H1 (cell line): ENCODE measurements around the gene BORCS8. TPM values are rescaled to one million over a fixed set of nuclear protein-coding genes. Genes with fewer than 3 reads are reported as not detected.

Source experiments
- CTCF ChIA-PET: fragments of 300-600 bp; sonication (Branson Sonifier 250); formaldehyde crosslinking; loops from one replicate; lab custom pipeline; 2021; ENCODE audit not compliant: partially characterized antibody; lab: Charles Lee
- POLR2A ChIA-PET: fragments of 300-600 bp; sonication (Branson Sonifier 250); formaldehyde crosslinking; loops from one replicate; lab custom pipeline; 2021; ENCODE audit warnings: inconsistent platforms; ENCODE audit not compliant: partially characterized antibody; lab: Charles Lee
- DNase-seq, 2 experiments: peaks; one replicate each; pipeline versions ENCODE4 v3.0.0 to v3.0.0-alpha.2; 2010 to 2022; ENCODE audit warnings: low spot score in 2 of 2, low read depth in 1 of 2, mixed read lengths in 1 of 2
- FAIRE-seq: peaks from 2 replicates; lab custom pipeline; 2011; peaks lifted over from hg19 to GRCh38; lab: Jason Lieb, UNC
- H2AFZ ChIP-seq: 2 replicates; pipeline ENCODE4 v1.8.1; 2012; ENCODE audit warnings: low read length, inconsistent platforms
- H2AK5ac ChIP-seq: 2 replicates; pipeline ENCODE4 v1.6.1; 2013; ENCODE audit warnings: low read depth, low read length
- H2BK120ac ChIP-seq: replicated peaks from 2 replicates; pipeline ENCODE3; 2013; ENCODE audit warnings: low read depth, low read length, inconsistent platforms
- H2BK12ac ChIP-seq: 2 replicates; pipeline ENCODE4 v1.6.1; 2013; ENCODE audit warnings: low read depth, low read length
- H2BK15ac ChIP-seq: 2 replicates; pipeline ENCODE4 v1.6.1; 2013; ENCODE audit warnings: low read length
- H2BK20ac ChIP-seq: 2 replicates; pipeline ENCODE4 v1.6.1; 2013; ENCODE audit warnings: low read length
- H2BK5ac ChIP-seq: 2 replicates; pipeline ENCODE4 v1.6.1; 2013; ENCODE audit warnings: low read depth, low read length
- H3K14ac ChIP-seq: 2 replicates; pipeline ENCODE4 v1.6.1; 2013; ENCODE audit warnings: inconsistent platforms; ENCODE audit not compliant: insufficient read length
- H3K18ac ChIP-seq: 2 replicates; pipeline ENCODE4 v1.6.1; 2013; ENCODE audit warnings: low read length; ENCODE audit errors: extremely low read depth
- H3K23ac ChIP-seq: 2 replicates; pipeline ENCODE4 v1.6.1; 2013; ENCODE audit warnings: inconsistent platforms; ENCODE audit not compliant: insufficient read length
- H3K23me2 ChIP-seq: 2 replicates; pipeline ENCODE4 v1.6.1; 2013; ENCODE audit warnings: low read depth, low read length
- H3K27ac ChIP-seq: 2 replicates; pipeline ENCODE4 v1.6.1; 2011; ENCODE audit warnings: low read depth, low read length, inconsistent platforms
- H3K27me3 ChIP-seq, 4 experiments: replicated peaks in 1 of 4; 1 replicate in 1 of 4; 2 replicates in 3 of 4; pipeline versions ENCODE4 v1.6.1 to v1.8.1; 2011 to 2013; ENCODE audit warnings: low read length in 3 of 4, mild to moderate bottlenecking in 3 of 4, inconsistent platforms in 2 of 4, mixed read lengths in 2 of 4, moderate library complexity in 1 of 4; ENCODE audit not compliant: control insufficient read depth in 3 of 4, insufficient read depth in 3 of 4; ENCODE audit errors: extremely low read depth in 1 of 4
- H3K36me3 ChIP-seq, 4 experiments: 2 replicates each; pipeline versions ENCODE4 v1.6.1 to v1.8.1; 2011 to 2013; ENCODE audit warnings: mild to moderate bottlenecking in 4 of 4, low read length in 3 of 4, moderate library complexity in 2 of 4, control low read depth in 1 of 4, inconsistent platforms in 1 of 4; ENCODE audit not compliant: insufficient read depth in 4 of 4, control insufficient read depth in 2 of 4
- H3K4ac ChIP-seq: replicated peaks from 2 replicates; pipeline ENCODE3; 2013; ENCODE audit warnings: low read length, low read depth, mixed read lengths, inconsistent platforms; ENCODE audit not compliant: insufficient read length
- H3K4me1 ChIP-seq, 4 experiments: replicated peaks in 1 of 4; 1 replicate in 1 of 4; 2 replicates in 3 of 4; pipeline versions ENCODE4 v1.6.1 to v1.8.1; 2011 to 2013; ENCODE audit warnings: low read length in 3 of 4, inconsistent platforms in 2 of 4, mixed read lengths in 1 of 4; ENCODE audit not compliant: insufficient read depth in 4 of 4, control insufficient read depth in 3 of 4
- H3K4me2 ChIP-seq, 2 experiments: 2 replicates each; pipeline versions ENCODE4 v1.6.1 to v1.8.1; 2011 to 2013; ENCODE audit warnings: low read depth in 2 of 2, low read length in 2 of 2, control low read depth in 1 of 2, inconsistent platforms in 1 of 2, mild to moderate bottlenecking in 1 of 2; ENCODE audit not compliant: insufficient read depth in 1 of 2
- H3K4me3 ChIP-seq, 4 experiments: fragments of 200-600, 300-600 bp in 1 of 4; sonication (generic), shearing (Covaris generic), sonication (Bioruptor Twin) in 1 of 4; 2 replicates each; pipeline versions ENCODE4 v1.5.1 to v1.8.1; 2011 to 2016; ENCODE audit warnings: low read length in 4 of 4, low read depth in 3 of 4, control low read depth in 2 of 4, inconsistent platforms in 2 of 4, mild to moderate bottlenecking in 2 of 4, mixed read lengths in 1 of 4, moderate library complexity in 1 of 4; ENCODE audit not compliant: insufficient read depth in 2 of 4; ENCODE audit errors: extremely low read depth in 1 of 4
- H3K56ac ChIP-seq: replicated peaks from 2 replicates; pipeline ENCODE3; 2013; ENCODE audit warnings: low read depth, mild to moderate bottlenecking, mixed read lengths, low read length, inconsistent platforms; ENCODE audit not compliant: insufficient read length
- H3K79me1 ChIP-seq: 2 replicates; pipeline ENCODE4 v1.6.1; 2013; ENCODE audit warnings: low read depth, low read length, control low read depth
- H3K79me2 ChIP-seq, 2 experiments: 2 replicates each; pipeline versions ENCODE4 v1.6.1 to v1.8.1; 2012 to 2013; ENCODE audit warnings: low read length in 2 of 2, mild to moderate bottlenecking in 2 of 2, inconsistent platforms in 1 of 2; ENCODE audit not compliant: insufficient read depth in 2 of 2, control insufficient read depth in 1 of 2
- H3K9ac ChIP-seq, 4 experiments: replicated peaks in 1 of 4; 1 replicate in 1 of 4; 2 replicates in 3 of 4; pipeline versions ENCODE4 v1.6.1 to v1.8.1; 2011 to 2013; ENCODE audit warnings: low read depth in 3 of 4, low read length in 3 of 4, control low read depth in 2 of 4, mild to moderate bottlenecking in 2 of 4, moderate library complexity in 2 of 4, inconsistent platforms in 1 of 4; ENCODE audit errors: extremely low read depth in 1 of 4
- H3K9me3 ChIP-seq, 2 experiments: 2 replicates each; pipeline versions ENCODE4 v1.6.1 to v1.8.1; 2012 to 2013; ENCODE audit warnings: mild to moderate bottlenecking in 2 of 2, moderate library complexity in 2 of 2, control low read depth in 1 of 2, inconsistent platforms in 1 of 2, low read depth in 1 of 2, low read length in 1 of 2, mixed read lengths in 1 of 2; ENCODE audit not compliant: insufficient read depth in 2 of 2
- H4K20me1 ChIP-seq, 2 experiments: replicated peaks in 1 of 2; 2 replicates each; pipeline versions ENCODE3 to v1.8.1; 2011 to 2013; ENCODE audit warnings: inconsistent platforms in 2 of 2, low read length in 2 of 2, mild to moderate bottlenecking in 1 of 2; ENCODE audit not compliant: insufficient read depth in 2 of 2, control insufficient read depth in 1 of 2
- H4K5ac ChIP-seq: 2 replicates; pipeline ENCODE4 v1.6.1; 2013; ENCODE audit warnings: low read length, low read depth, mixed read lengths, inconsistent platforms; ENCODE audit not compliant: insufficient read length
- H4K8ac ChIP-seq: 2 replicates; pipeline ENCODE4 v1.8.0; 2013; ENCODE audit warnings: mild to moderate bottlenecking, moderate library complexity, low read length, inconsistent platforms; ENCODE audit not compliant: insufficient read depth; ENCODE audit errors: extremely low read depth
- H4K91ac ChIP-seq: replicated peaks from 2 replicates; pipeline ENCODE3; 2013; ENCODE audit warnings: low read length, mixed read lengths, inconsistent platforms; ENCODE audit not compliant: insufficient read length
- EGR1 ChIP-seq: IDR thresholded peaks from 2 replicates; pipeline ENCODE4 v1.6.1; 2011; ENCODE audit warnings: low read depth, low read length, borderline replicate concordance
- PHF8 ChIP-seq: fragments of 200-600 bp; sonication (generic); conservative IDR thresholded peaks from 2 replicates; pipeline ENCODE4 v1.7.1; 2012; ENCODE audit warnings: low read depth, mild to moderate bottlenecking, inconsistent platforms, low read length, moderate library complexity
- SUZ12 ChIP-seq: fragments of 200-600 bp; sonication (generic); IDR thresholded peaks from 2 replicates; pipeline ENCODE4 v1.6.1; 2012; ENCODE audit warnings: mild to moderate bottlenecking, inconsistent platforms, low read length, moderate library complexity, mixed read lengths
- WGBS, 2 experiments: shearing (Covaris generic) in 1 of 2; methylation state at CpG; one replicate each; pipeline versions ENCODE4 v1.1.6 to v1.1.7; 2013 to 2015; ENCODE audit warnings: low lambda C conversion rate in 2 of 2, mixed read lengths in 2 of 2, inconsistent platforms in 1 of 2, low coverage in 1 of 2, missing lambda C conversion rate in 1 of 2; ENCODE audit not compliant: insufficient replicate concordance in 2 of 2, insufficient coverage in 1 of 2, insufficient read length in 1 of 2; ENCODE audit errors: extremely low coverage in 1 of 2, missing lambda C conversion rate in 1 of 2; 5-methylcytosine and 5-hydroxymethylcytosine counted together
- polyA plus RNA-seq, 7 experiments: library from polyadenylated mRNA; depleted of rRNA in 3 of 7; stranded (reverse) in 5 of 7; unstranded in 2 of 7; fragments of >200 nt in 5 of 7; fragments of 200-250 nt in 2 of 7; gene quantifications; 1 replicate in 5 of 7; 2 replicates in 1 of 7; 4 replicates in 1 of 7; pipeline versions ENCODE4 v1.2.1 to v1.2.3, GENCODE V29; 2011 to 2013; ENCODE audit warnings: missing spikeins in 2 of 7, mixed read lengths in 2 of 7
- total RNA-seq: library from RNA; stranded (reverse); fragmentation: NEBNext Ultra II Directional; extraction: Animal tissue kit (Norgen Biotek cat#: 25700); gene quantifications from 2 replicates; pipeline ENCODE4 v1.2.1, GENCODE V29; 2021

BORCS8 gene
- total and polyA plus RNA-seq, 2 of the 8 experiments (the other 6 are each of a cell fraction or from before 2014, with no cell fraction given), result 15.0 to 15.9 TPM

DNA sequence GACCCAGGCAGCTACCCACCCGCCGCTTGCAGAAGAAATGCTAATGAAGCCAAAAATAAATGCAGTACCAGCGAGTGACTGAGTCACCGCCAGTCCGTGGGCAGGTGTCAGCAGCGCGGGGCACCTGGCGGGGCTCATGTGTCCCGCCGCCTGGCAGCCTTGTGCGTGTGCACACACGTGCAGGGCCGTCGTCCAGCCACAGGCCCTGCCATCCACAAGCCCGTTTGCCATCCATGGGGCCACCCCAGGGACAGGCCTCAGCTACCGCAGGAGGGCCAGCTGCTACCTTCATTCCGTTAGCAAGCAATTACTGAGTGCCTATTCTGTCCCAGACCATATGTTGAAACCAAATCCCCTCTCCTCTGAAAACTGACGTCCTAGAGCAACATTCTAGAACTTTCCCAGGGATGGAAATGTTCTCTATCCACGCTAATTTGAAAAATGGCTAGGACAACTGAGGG, 40.3 kb upstream of the BORCS8 start:
- no peak overlapping the region for H3K56ac ChIP-seq
- H3K79me1 ChIP-seq, result no peaks in the 10 kb centered on the region
- no peak for TF ChIP-seq EGR1
- no peak for TF ChIP-seq PHF8
- TF ChIP-seq SUZ12, result no peak
- WGBS, 2 experiments, result 87% methylated on average over 19 of the region's 19 CpGs; no CpG with 5 or more reads in 1 of the 2 experiments
- no peaks in the 10 kb centered on the region; a peak in 1 of 7 replicates for H3K27me3 ChIP-seq
- H3K9me3 ChIP-seq, result peaks cover 7 to 13% of the 10 kb centered on the region in 2 experiments
- no peak overlapping the region for H2BK15ac ChIP-seq
- no peak overlapping the region for H2BK12ac ChIP-seq
- ChIA-PET CTCF (interaction anchor here (0.6 to 0.8 kb wide), 3 partner anchors 28 to 269 kb away, joined by 3 to 5 read pairs (median 3); no protein-coding TSS in a partner anchor), POLR2A (interaction anchor here (0.6 to 1.9 kb wide), 3 partner anchors 31 to 87 kb away, joined by 3 to 5 read pairs (median 4); no protein-coding TSS in a partner anchor)
- H3K4me1 ChIP-seq, result peaks cover 0 to 2% (median 0%) of the 10 kb centered on the region in 4 experiments; a peak in 1 of 7 replicates
- no peaks in the 10 kb centered on the region for H3K36me3 ChIP-seq
- H4K8ac ChIP-seq, result no peak overlapping the region
- no peak for DNase-seq
- no peak overlapping the region for H2BK120ac ChIP-seq
- H3K4ac ChIP-seq, result no peak overlapping the region
- no peak overlapping the region for H2AK5ac ChIP-seq
- H4K20me1 ChIP-seq, result no peaks in the 10 kb centered on the region
- no peaks in the 10 kb centered on the region for H3K23me2 ChIP-seq
- no peak overlapping the region for H3K4me2 ChIP-seq
- no peak overlapping the region for H3K27ac ChIP-seq
- H3K23ac ChIP-seq, result no peak overlapping the region
- H3K14ac ChIP-seq, result no peak overlapping the region
- H4K5ac ChIP-seq, result no peak overlapping the region
- H3K18ac ChIP-seq, result no peak overlapping the region
- H3K9ac ChIP-seq, result no peak overlapping the region
- no peak overlapping the region for H2AFZ ChIP-seq
- FAIRE-seq, result no peak
- no peak overlapping the region for H2BK20ac ChIP-seq
- H2BK5ac ChIP-seq, result no peak overlapping the region
- H4K91ac ChIP-seq, result no peak overlapping the region
- H3K4me3 ChIP-seq, result no peak overlapping the region
- H3K79me2 ChIP-seq, result no peaks in the 10 kb centered on the region
